K562 (cell line): ENCODE results near the gene CALML3. TPM values are rescaled to one million over a fixed set of nuclear protein-coding genes. Genes with fewer than 3 reads are reported as not detected.

Experiments used
- ATF7 ChIP-seq: fragments of 450-650 bp; IDR thresholded peaks from 2 replicates; pipeline ENCODE4 v1.7.1; 2014; ENCODE audit warnings: mild to moderate bottlenecking, moderate library complexity
- BHLHE40 ChIP-seq: IDR thresholded peaks from 2 replicates; pipeline ENCODE4 v1.6.1; 2011; ENCODE audit warnings: low read length, improper control_type of control experiment
- DIDO1 ChIP-seq: fragments of 450-650 bp; IDR thresholded peaks from 2 replicates; pipeline ENCODE4 v1.6.1; 2016; ENCODE audit warnings: low read depth, missing biosample characterization, missing genetic modification characterization
- EGR1 ChIP-seq: fragments of 450-650 bp; conservative IDR thresholded peaks from 2 replicates; pipeline ENCODE4 v1.6.1; 2017; ENCODE audit warnings: mild to moderate bottlenecking
- HOXB6 ChIP-seq: fragments of 250-450 bp; sonication (Bioruptor Pico); IDR thresholded peaks from 2 replicates; pipeline ENCODE4 v1.5.1; 2022; ENCODE audit warnings: mild to moderate bottlenecking, borderline replicate concordance
- JUND ChIP-seq, 2 experiments: IDR thresholded peaks; 2 replicates in 1 of 2; 3 replicates in 1 of 2; pipeline ENCODE4 v1.6.1; 2011; ENCODE audit warnings: borderline replicate concordance in 2 of 2, low read depth in 2 of 2, low read length in 2 of 2, improper control_type of control experiment in 1 of 2, missing biosample characterization in 1 of 2, missing genetic modification characterization in 1 of 2, missing genetic modification reagents in 1 of 2
- MEF2A ChIP-seq: IDR thresholded peaks from 2 replicates; pipeline ENCODE4 v1.6.1; 2011; ENCODE audit warnings: low read depth, mild to moderate bottlenecking, low read length, moderate library complexity; ENCODE audit not compliant: control insufficient read depth
- POLR3A ChIP-seq: IDR thresholded peaks from 2 replicates; pipeline ENCODE4 v1.6.1; 2011; ENCODE audit warnings: borderline replicate concordance, mild to moderate bottlenecking, moderate library complexity; ENCODE audit not compliant: insufficient read length, insufficient read depth; ENCODE audit errors: extremely low read depth
- RBBP5 ChIP-seq: fragments of 200-600 bp; sonication (generic); IDR thresholded peaks from 2 replicates; pipeline ENCODE4 v1.6.1; 2012; ENCODE audit warnings: borderline replicate concordance, mild to moderate bottlenecking, low read length, control low read depth, inconsistent platforms; ENCODE audit not compliant: insufficient read depth, poor library complexity, severe bottlenecking
- SMAD4 ChIP-seq: fragments of 250-450 bp; sonication (Bioruptor Pico); conservative IDR thresholded peaks from 2 replicates; pipeline ENCODE4 v1.8.0; 2021; ENCODE audit warnings: inconsistent platforms, mild to moderate bottlenecking, moderate library complexity
- SRSF3 ChIP-seq: fragments of 200-400 bp; formaldehyde crosslinking; IDR thresholded peaks from 2 replicates; pipeline ENCODE4 v1.6.1; 2016; ENCODE audit warnings: mild to moderate bottlenecking, low read length, moderate library complexity; ENCODE audit not compliant: insufficient read depth
- YY1 ChIP-seq, 3 experiments: IDR thresholded peaks; 2 replicates each; pipeline ENCODE4 v1.6.1; 2011; ENCODE audit warnings: low read length in 2 of 3, mild to moderate bottlenecking in 2 of 3, moderate library complexity in 2 of 3, borderline replicate concordance in 1 of 3, control low read depth in 1 of 3, low read depth in 1 of 3; ENCODE audit not compliant: insufficient read depth in 3 of 3, insufficient replicate concordance in 2 of 3, control insufficient read depth in 1 of 3, insufficient read length in 1 of 3; ENCODE audit errors: extremely low read depth in 1 of 3
- ZFX ChIP-seq: sonication (generic); formaldehyde crosslinking; IDR thresholded peaks from 2 replicates; pipeline ENCODE4 v1.8.0; 2022; ENCODE audit warnings: mild to moderate bottlenecking, missing genetic modification reagents, moderate library complexity
- ZNF165 ChIP-seq: fragments of 250-450 bp; sonication (Bioruptor Pico); IDR thresholded peaks from 2 replicates; pipeline ENCODE4 v1.4.0; 2020; ENCODE audit warnings: borderline replicate concordance
- polyA plus RNA-seq, 8 experiments: library from polyadenylated mRNA; depleted of rRNA in 4 of 8; stranded (reverse) in 5 of 8; unstranded in 3 of 8; fragments of >200 nt; fragmentation: Nextera tagmentation in 2 of 8; fragmentation: Illumina TruSeq in 1 of 8; extraction: Ambion mirVana in 2 of 8; extraction: Trizol in 1 of 8; gene quantifications; 2 replicates each; pipeline versions ENCODE4 v1.2.1 to v1.2.3, GENCODE V29; 2011 to 2014; ENCODE audit warnings: inconsistent platforms in 1 of 8, missing spikeins in 1 of 8
- total RNA-seq, 7 experiments: library from RNA; depleted of rRNA in 6 of 7; stranded (reverse); fragments of >200 nt in 6 of 7; fragmentation: Illumina TruSeq in 2 of 7; extraction: Trizol in 2 of 7; gene quantifications; 2 replicates each; pipeline versions ENCODE4 v1.2.1 to v1.2.3, GENCODE V29; 2011 to 2021; ENCODE audit warnings: low replicate concordance in 1 of 7
- TF ChIP-seq, protein P1 (sequence below), 2 experiments: fragments of 450-650 bp in 1 of 2; sonication (generic) in 1 of 2; formaldehyde crosslinking in 1 of 2; IDR thresholded peaks in 1 of 2; conservative IDR thresholded peaks in 1 of 2; 2 replicates each; pipeline versions ENCODE4 v1.6.1 to v1.8.1; 2016 to 2023; ENCODE audit warnings: mild to moderate bottlenecking in 2 of 2, moderate library complexity in 2 of 2, inconsistent platforms in 1 of 2, missing genetic modification reagents in 1 of 2
- TF ChIP-seq, protein P2 (sequence below): fragments of 450-650 bp; IDR thresholded peaks from 2 replicates; pipeline ENCODE4 v1.6.1; 2016
- TF ChIP-seq, protein P3 (sequence below), 2 experiments: fragments of 250-450 bp in 1 of 2; fragments of 450-650 bp in 1 of 2; sonication (Bioruptor Pico) in 1 of 2; IDR thresholded peaks; 2 replicates each; pipeline versions ENCODE4 v1.6.1 to v1.8.0; 2016 to 2021; ENCODE audit warnings: mild to moderate bottlenecking in 2 of 2, moderate library complexity in 2 of 2, missing compliant biosample characterization in 1 of 2, missing genetic modification characterization in 1 of 2
- TF ChIP-seq, protein P4 (sequence below): fragments of 450-650 bp; formaldehyde crosslinking; IDR thresholded peaks from 2 replicates; pipeline ENCODE4 v1.4.0; 2022; ENCODE audit warnings: missing genetic modification characterization

CALML3 gene
- total and polyA plus RNA-seq, 9 of the 15 experiments (the other 6 are each of a cell fraction or from before 2014, with no cell fraction given): not detected

DNA sequence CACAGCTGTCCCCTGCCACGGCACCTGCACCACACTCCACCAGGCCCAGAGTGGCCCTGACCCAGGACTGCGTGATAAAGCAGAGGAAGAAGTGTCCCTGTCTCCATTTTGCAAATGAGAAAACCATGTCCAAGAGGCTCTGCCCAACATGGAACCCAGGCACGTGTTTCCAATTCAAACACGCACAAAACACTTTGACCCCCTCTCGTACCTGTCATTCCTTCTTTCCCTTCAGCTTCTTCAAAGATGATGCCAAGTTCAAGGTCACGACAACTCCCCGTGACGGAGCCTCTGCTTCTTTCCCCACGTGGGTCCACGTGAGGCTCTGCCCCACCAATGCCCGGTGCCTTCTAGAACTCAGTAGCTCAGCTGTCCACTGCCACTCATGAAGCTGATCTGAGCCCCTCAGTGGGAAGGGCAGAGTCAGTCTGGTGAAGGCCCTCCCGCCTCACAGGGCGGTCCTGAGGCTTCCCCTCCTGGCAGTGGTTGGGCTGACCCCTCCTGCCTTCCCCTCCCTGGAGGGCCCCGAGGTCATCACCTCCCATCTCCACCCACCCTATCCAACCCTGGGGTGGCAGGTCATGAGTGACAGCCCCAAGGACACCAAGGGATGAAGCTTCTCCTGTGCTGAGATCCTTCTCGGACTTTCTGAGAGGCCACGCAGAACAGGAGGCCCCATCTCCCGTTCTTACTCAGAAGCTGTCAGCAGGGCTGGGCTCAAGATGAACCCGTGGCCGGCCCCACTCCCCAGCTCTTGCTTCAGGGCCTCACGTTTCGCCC, 44.4 kb upstream of the CALML3 start (continued):
- TF ChIP-seq RBBP5 (peak; percentile 7), ATF7 (peak; percentile 35; the same call in 1 of the 2 replicates), ZNF165 (peak; percentile 83; the same call in 1 of the 2 replicates), SMAD4 (CRISPR knock-in tag) (0 out of 2 replicates have a peak, but pooled peaks have one; percentile 13), BHLHE40 (peak; percentile 31; the same call in 1 of the 2 replicates), MEF2A (no peak), EGR1 (peak; percentile 34), POLR3A (no peak), JUND (IDR thresholded peaks at IDR 0.05; ENCODE audit: borderline replicate concordance, low read depth, low read length) (no peak), JUND (tag; IDR thresholded peaks at IDR 0.05; ENCODE audit: borderline replicate concordance, low read depth, low read length) (peak; percentile 30; the same call in 1 of the 3 replicates), ZFX (CRISPR knock-in tag) (peak; percentile 21; the same call in 1 of the 2 replicates), SRSF3 (no peak), DIDO1 (no peak), HOXB6 (CRISPR knock-in tag) (no peak), YY1 (IDR thresholded peaks at IDR 0.05; ENCODE audit: borderline replicate concordance in 1 of 3, control insufficient read depth in 1 of 3, extremely low read depth in 1 of 3, insufficient read depth in 3 of 3, insufficient read length in 1 of 3, insufficient replicate concordance in 2 of 3, low read depth in 1 of 3, low read length in 2 of 3) (peak in 1 of 3 experiments; percentile 71)
- TF ChIP-seq, protein P1, sequence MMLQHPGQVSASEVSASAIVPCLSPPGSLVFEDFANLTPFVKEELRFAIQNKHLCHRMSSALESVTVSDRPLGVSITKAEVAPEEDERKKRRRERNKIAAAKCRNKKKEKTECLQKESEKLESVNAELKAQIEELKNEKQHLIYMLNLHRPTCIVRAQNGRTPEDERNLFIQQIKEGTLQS (IDR thresholded peaks at IDR 0.05): no peak
- TF ChIP-seq, protein P1 (CRISPR knock-in tag; conservative IDR thresholded peaks at IDR 0.05): no peak
- TF ChIP-seq, protein P2, sequence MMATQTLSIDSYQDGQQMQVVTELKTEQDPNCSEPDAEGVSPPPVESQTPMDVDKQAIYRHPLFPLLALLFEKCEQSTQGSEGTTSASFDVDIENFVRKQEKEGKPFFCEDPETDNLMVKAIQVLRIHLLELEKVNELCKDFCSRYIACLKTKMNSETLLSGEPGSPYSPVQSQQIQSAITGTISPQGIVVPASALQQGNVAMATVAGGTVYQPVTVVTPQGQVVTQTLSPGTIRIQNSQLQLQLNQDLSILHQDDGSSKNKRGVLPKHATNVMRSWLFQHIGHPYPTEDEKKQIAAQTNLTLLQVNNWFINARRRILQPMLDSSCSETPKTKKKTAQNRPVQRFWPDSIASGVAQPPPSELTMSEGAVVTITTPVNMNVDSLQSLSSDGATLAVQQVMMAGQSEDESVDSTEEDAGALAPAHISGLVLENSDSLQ: peak; percentile 97
- TF ChIP-seq, protein P3, sequence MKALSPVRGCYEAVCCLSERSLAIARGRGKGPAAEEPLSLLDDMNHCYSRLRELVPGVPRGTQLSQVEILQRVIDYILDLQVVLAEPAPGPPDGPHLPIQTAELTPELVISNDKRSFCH (CRISPR knock-in tag; IDR thresholded peaks at IDR 0.05): no peak
- TF ChIP-seq, protein P3 (tag; IDR thresholded peaks at IDR 0.05): peak; percentile 89
- TF ChIP-seq, protein P4, sequence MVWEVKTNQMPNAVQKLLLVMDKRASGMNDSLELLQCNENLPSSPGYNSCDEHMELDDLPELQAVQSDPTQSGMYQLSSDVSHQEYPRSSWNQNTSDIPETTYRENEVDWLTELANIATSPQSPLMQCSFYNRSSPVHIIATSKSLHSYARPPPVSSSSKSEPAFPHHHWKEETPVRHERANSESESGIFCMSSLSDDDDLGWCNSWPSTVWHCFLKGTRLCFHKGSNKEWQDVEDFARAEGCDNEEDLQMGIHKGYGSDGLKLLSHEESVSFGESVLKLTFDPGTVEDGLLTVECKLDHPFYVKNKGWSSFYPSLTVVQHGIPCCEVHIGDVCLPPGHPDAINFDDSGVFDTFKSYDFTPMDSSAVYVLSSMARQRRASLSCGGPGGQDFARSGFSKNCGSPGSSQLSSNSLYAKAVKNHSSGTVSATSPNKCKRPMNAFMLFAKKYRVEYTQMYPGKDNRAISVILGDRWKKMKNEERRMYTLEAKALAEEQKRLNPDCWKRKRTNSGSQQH (CRISPR knock-in tag): 0 out of 2 replicates have a peak, but pooled peaks have one; percentile 53
